Measurements from ENCODE around the gene EID2. TPM values are rescaled to one million over a fixed set of nuclear protein-coding genes. Genes with fewer than 3 reads are reported as not detected.

The EID2 gene
- total RNA-seq = 10 to 100 TPM; 11.4 to 17.3 (median 14.7) TPM

DNA sequence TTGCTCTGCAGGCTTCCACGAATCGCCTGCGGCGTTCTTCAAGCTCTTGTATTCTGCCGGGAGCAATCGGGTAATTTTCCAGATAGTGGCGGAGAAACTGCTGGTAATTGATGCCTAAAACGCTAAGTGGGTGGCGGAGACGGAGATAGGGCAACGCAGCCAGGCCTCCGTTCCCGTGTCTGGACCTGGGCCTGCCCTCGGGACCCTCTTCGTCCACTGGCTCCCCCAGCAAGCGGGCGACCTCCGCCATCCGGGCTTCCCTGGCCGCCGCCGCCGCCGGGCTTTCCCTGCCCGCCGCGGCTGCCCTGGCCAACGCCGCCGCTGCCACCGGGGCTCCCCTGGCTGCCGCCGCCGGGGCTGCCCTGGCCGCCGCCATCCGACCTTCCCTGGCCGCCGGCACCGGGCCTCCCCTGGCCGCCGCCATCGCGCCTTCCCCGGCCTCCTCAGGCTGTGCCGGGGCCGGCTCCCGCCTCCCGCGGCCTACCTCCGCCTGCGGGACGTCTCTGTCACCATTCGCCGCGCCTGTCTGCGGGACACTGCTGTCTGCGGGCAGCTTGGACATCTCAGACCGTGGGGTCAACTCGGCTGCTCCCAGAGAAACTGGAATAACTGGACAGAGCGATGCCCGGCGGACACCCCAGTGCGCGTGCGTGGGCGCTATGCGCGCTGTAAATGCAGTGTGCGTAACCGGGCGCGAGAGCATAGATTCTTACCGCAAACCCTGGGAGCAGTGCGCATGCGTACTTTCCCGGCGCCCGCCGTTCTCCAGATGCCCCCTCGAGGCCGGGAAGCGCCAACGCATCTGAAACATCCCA lies at the start of gene EID2:
Gene EID2 (minus strand): TSS at position 644 of the 815 bp plus-strand sequence. CDS start 82 bp downstream, at position 562.
- ATAC-seq = peak; percentile 98
- H3K27ac ChIP-seq = peak within 1 kb of the TSS; percentile 89 to 99 (median 96)
- H3K36me3 ChIP-seq = no peaks in the 10 kb centered on the region
- H3K4me1 ChIP-seq = peaks cover 6 to 26% (median 17%) of the 10 kb centered on the region in 3 donors
- H3K4me3 ChIP-seq = peak within 1 kb of the TSS; percentile 81 to 82
- TF ChIP-seq CTCF (IDR thresholded peaks at IDR 0.05) (peak; percentile 46 to 94 (median 78)), POLR2AphosphoS5 (IDR thresholded peaks at IDR 0.05) (peak; percentile 91), EP300 (IDR thresholded peaks at IDR 0.05) (no peak), POLR2A (IDR thresholded peaks at IDR 0.05) (peak; percentile 79 to 81)
- no peaks in the 10 kb centered on the region for H3K9me3 ChIP-seq
- WGBS, 2 donors (ENCODE audit: low coverage in 1 of 2) = 0 to 1% methylated on average over 3 to 16 of the region's 84 CpGs
- H3K27me3 ChIP-seq = peaks cover 5% of the 10 kb centered on the region

DNA sequence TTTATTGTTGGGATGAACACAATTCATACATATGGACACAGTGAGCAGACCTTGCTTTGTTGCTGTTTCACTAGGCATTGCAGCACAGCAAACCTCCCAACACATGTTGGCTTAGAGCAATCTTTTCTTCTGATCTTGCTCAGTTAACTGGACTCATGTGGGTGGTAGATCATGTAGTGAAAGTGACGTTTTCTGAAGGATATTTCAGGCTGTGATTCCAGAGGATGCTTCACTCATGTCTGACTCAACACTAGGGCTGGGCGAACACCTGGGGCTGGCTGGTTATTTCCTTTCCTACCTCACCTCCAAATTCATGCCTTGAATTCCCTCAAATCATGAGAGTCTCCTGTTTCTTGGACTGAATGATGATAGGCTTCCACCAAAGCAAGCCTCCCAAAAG lies 48.1 kb upstream of the EID2 start:
- H3K36me3 ChIP-seq = no peaks in the 10 kb centered on the region
- H3K27me3 ChIP-seq = peaks cover 38% of the 10 kb centered on the region
- 10 to 60% methylated on average over 1 to 2 of the region's 2 CpGs for whole genome bisulfite sequencing, 2 donors (ENCODE audit: low coverage in 1 of 2)
- TF ChIP-seq CTCF (IDR thresholded peaks at IDR 0.05) (no peak), POLR2A (IDR thresholded peaks at IDR 0.05) (no peak), POLR2AphosphoS5 (IDR thresholded peaks at IDR 0.05) (no peak)
- H3K27ac ChIP-seq = no peak overlapping the region
- H3K9me3 ChIP-seq = no peaks in the 10 kb centered on the region
- H3K4me3 ChIP-seq = no peak overlapping the region
- no peaks in the 10 kb centered on the region for H3K4me1 ChIP-seq
- ATAC-seq = no peak

DNA sequence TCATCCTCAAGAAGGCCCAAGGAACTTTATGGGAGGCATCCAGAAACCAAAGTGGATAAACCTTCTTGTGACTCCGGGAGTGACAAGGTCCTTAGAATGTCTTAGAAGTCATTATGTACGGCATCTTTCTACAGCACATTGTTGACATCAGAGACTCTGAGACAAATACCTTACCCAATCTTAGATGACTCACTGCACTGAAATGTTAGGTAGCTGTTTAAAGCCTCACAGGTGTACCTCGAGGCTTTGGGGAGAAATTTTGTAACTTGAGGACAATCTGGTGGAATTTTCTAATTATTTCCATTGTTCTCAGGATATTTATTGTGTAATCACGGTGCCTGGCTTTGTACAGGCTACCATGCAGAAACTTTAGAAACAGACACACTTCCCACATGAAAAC lies 47.5 kb upstream of the EID2 start:
- no peak for ATAC-seq
- TF ChIP-seq POLR2A (IDR thresholded peaks at IDR 0.05) = no peak
- WGBS, 2 donors (ENCODE audit: low coverage in 1 of 2) = 54 to 78% methylated on average over 4 of the region's 4 CpGs

DNA sequence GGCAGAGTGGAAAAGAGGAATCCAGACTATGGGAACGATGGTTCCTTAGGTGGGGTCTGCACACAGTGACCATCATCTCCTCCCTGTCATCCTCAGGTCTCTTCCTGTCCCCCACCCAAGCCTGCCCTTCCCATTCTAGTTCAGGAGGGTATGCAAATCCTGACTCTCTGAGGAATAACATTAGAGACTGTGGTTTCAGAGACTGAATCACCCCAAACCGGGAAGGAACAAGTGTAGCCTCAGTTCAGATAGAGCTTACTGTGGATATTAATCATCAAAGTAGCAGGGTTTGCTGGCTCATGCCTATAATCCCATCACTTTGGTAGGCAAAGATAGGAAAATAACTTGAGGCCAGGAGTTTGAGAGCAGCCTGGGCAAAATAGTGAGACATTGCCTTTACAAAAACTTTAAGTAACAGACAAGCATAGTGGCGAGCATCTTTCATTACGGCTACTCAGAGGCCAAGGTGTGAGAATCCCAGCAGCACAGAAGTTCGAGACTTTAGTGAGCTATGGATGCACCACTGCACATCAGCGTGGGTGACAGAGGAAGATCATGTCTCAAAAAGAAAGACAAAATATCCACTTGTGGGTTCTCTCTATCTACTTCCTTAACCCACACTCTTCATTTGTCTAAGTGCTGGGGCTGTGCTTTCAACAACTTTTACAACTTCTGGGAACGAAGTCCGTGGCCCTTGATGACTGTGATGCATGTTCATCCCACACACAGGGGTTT lies 43.1 kb upstream of the EID2 start:
- Histone ChIP-seq H3K36me3 (no peaks in the 10 kb centered on the region), H3K4me1 (no peaks in the 10 kb centered on the region), H3K9me3 (peaks cover 0 to 8% (median 0%) of the 10 kb centered on the region in 3 donors), H3K27ac (no peak overlapping the region), H3K4me3 (no peak overlapping the region), H3K27me3 (peaks cover 42% of the 10 kb centered on the region)
- 55 to 69% methylated on average over 7 to 8 of the region's 8 CpGs for WGBS, 2 donors (ENCODE audit: low coverage in 1 of 2)
- TF ChIP-seq EP300 (IDR thresholded peaks at IDR 0.05) = no peak
- no peak for TF ChIP-seq POLR2AphosphoS5 (IDR thresholded peaks at IDR 0.05)
- ATAC-seq = no peak

More for the DNA sequence above, 47.5 kb upstream of the EID2 start:
- Histone ChIP-seq H3K4me1 (no peaks in the 10 kb centered on the region), H3K4me3 (no peak overlapping the region), H3K9me3 (no peaks in the 10 kb centered on the region), H3K27me3 (peaks cover 44% of the 10 kb centered on the region), H3K27ac (no peak overlapping the region), H3K36me3 (no peaks in the 10 kb centered on the region)

GRCh38 chr19:39582442-39582841 lies 42.5 kb upstream of the EID2 start:
- Histone ChIP-seq H3K36me3 (no peaks in the 10 kb centered on the region), H3K27ac (no peak overlapping the region), H3K4me1 (no peaks in the 10 kb centered on the region), H3K9me3 (peaks cover 0 to 8% (median 0%) of the 10 kb centered on the region in 3 donors), H3K4me3 (no peak overlapping the region), H3K27me3 (peaks cover 36% of the 10 kb centered on the region)
- no peak for TF ChIP-seq POLR2AphosphoS5 (IDR thresholded peaks at IDR 0.05)
- no peak for TF ChIP-seq CTCF (IDR thresholded peaks at IDR 0.05)
- TF ChIP-seq EP300 (IDR thresholded peaks at IDR 0.05) = no peak
- no peak for TF ChIP-seq POLR2A (IDR thresholded peaks at IDR 0.05)
- ATAC-seq = no peak
- WGBS, 2 donors (ENCODE audit: low coverage in 1 of 2) = 11 to 43% methylated on average over 1 to 3 of the region's 4 CpGs
